Keratinocyte (primary cell): ENCODE measurements around the gene TMEM233. TPM values are rescaled to one million over a fixed set of nuclear protein-coding genes. Genes with fewer than 3 reads are reported as not detected.

Source experiments
- DNase-seq: peaks from one replicate; pipeline ENCODE4 v3.0.0-alpha.2; 2011; ENCODE audit warnings: low read depth, missing footprints, low spot score
- FAIRE-seq: peaks from 2 replicates; lab custom pipeline; 2011; peaks lifted over from hg19 to GRCh38; lab: Jason Lieb, UNC
- H2AFZ ChIP-seq: 2 replicates; pipeline ENCODE4 v1.6.0; 2012; ENCODE audit warnings: low read length, control low read depth, inconsistent platforms; ENCODE audit not compliant: control insufficient read depth
- H3K27ac ChIP-seq: 2 replicates; pipeline ENCODE4 v1.5.1; 2011; ENCODE audit warnings: low read length; ENCODE audit not compliant: control insufficient read depth, insufficient read depth
- H3K27me3 ChIP-seq: 3 replicates; pipeline ENCODE4 v1.6.0; 2011; ENCODE audit warnings: low read length; ENCODE audit not compliant: control insufficient read depth, insufficient read depth; ENCODE audit errors: extremely low read depth
- H3K36me3 ChIP-seq, 2 experiments: 2 replicates in 1 of 2; 3 replicates in 1 of 2; pipeline ENCODE4 v1.5.1; 2011; ENCODE audit warnings: low read length in 2 of 2, mild to moderate bottlenecking in 1 of 2; ENCODE audit not compliant: control insufficient read depth in 2 of 2, insufficient read depth in 2 of 2; ENCODE audit errors: extremely low read depth in 1 of 2
- H3K4me1 ChIP-seq: 3 replicates; pipeline ENCODE4 v1.5.1; 2011; ENCODE audit warnings: low read length; ENCODE audit not compliant: control insufficient read depth, insufficient read depth; ENCODE audit errors: extremely low read depth
- H3K4me2 ChIP-seq: 3 replicates; pipeline ENCODE4 v1.6.0; 2011; ENCODE audit warnings: low read depth, low read length; ENCODE audit not compliant: control insufficient read depth, insufficient read depth; ENCODE audit errors: extremely low read depth
- H3K4me3 ChIP-seq, 3 experiments: fragments of 200-600 bp in 1 of 3; sonication (generic) in 1 of 3; 2 replicates in 2 of 3; 3 replicates in 1 of 3; pipeline ENCODE4 v1.5.1; 2011 to 2016; ENCODE audit warnings: low read length in 3 of 3, mild to moderate bottlenecking in 3 of 3, control low read depth in 2 of 3, inconsistent platforms in 1 of 3, low read depth in 1 of 3, mixed read lengths in 1 of 3, mixed run types in 1 of 3, moderate library complexity in 1 of 3; ENCODE audit not compliant: control insufficient read depth in 2 of 3, insufficient read depth in 2 of 3; ENCODE audit errors: extremely low read depth in 1 of 3
- H3K79me2 ChIP-seq: 2 replicates; pipeline ENCODE4 v1.6.0; 2012; ENCODE audit warnings: low read length; ENCODE audit not compliant: control insufficient read depth, insufficient read depth
- H3K9ac ChIP-seq: 3 replicates; pipeline ENCODE4 v1.6.0; 2011; ENCODE audit warnings: low read length; ENCODE audit not compliant: control insufficient read depth, insufficient read depth; ENCODE audit errors: extremely low read depth
- H3K9me1 ChIP-seq: 3 replicates; pipeline ENCODE4 v1.6.0; 2011; ENCODE audit warnings: low read length; ENCODE audit not compliant: control insufficient read depth, insufficient read depth; ENCODE audit errors: extremely low read depth
- H3K9me3 ChIP-seq: 2 replicates; pipeline ENCODE4 v1.5.1; 2012; ENCODE audit warnings: low read depth, low read length; ENCODE audit not compliant: control insufficient read depth
- H4K20me1 ChIP-seq: 3 replicates; pipeline ENCODE4 v1.6.0; 2011; ENCODE audit warnings: low read length; ENCODE audit not compliant: control insufficient read depth, insufficient read depth; ENCODE audit errors: extremely low read depth
- CTCF ChIP-seq, 3 experiments: IDR thresholded peaks in 1 of 3; conservative IDR thresholded peaks in 1 of 3; optimal IDR thresholded peaks in 1 of 3; 2 replicates in 2 of 3; 3 replicates in 1 of 3; pipeline versions ENCODE3 to v1.5.1; 2011; ENCODE audit warnings: low read length in 3 of 3, mild to moderate bottlenecking in 3 of 3, moderate library complexity in 2 of 3, control low read depth in 1 of 3, inconsistent platforms in 1 of 3; ENCODE audit not compliant: insufficient read depth in 2 of 3; ENCODE audit errors: extremely low read depth in 1 of 3
- EZH2 ChIP-seq: IDR thresholded peaks from one replicate; pipeline ENCODE4 v1.6.1; 2012; ENCODE audit warnings: inconsistent platforms, mild to moderate bottlenecking, low read length, moderate library complexity
- dilution Hi-C: fragments of 300-500 bp; cut with MboI; formaldehyde crosslinking; loops from one replicate; pipeline ENCODE4 v1.7.0; 2020; ENCODE audit warnings: low sequenced_read_pairs; ENCODE audit not compliant: extremely low pct_ligation_motif_present
- polyA plus RNA-seq, 5 experiments: library from polyadenylated mRNA; depleted of rRNA in 3 of 5; stranded (reverse) in 3 of 5; stranded (forward) in 1 of 5; unstranded in 1 of 5; fragments of >200 nt; gene quantifications; 1 replicate in 1 of 5; 2 replicates in 3 of 5; 3 replicates in 1 of 5; pipeline versions ENCODE4 v1.2.1 to v1.2.3, GENCODE V29; 2011 to 2012; ENCODE audit warnings: missing spikeins in 2 of 5, low read depth in 1 of 5, low replicate concordance in 1 of 5

Gene TMEM233
- polyA plus RNA-seq, 1 donor (not counting 4 experiments of a cell fraction or from before 2014, with no cell fraction given), result not detected

GRCh38 chr12:119627686-119628085 lies 34.1 kb downstream of the TMEM233 start:
- Histone ChIP-seq H3K4me2 (no peak overlapping the region), H2AFZ (no peak overlapping the region), H3K4me3 (no peak overlapping the region), H3K27ac (no peak overlapping the region), H3K27me3 (no peaks in the 10 kb centered on the region), H3K4me1 (no peaks in the 10 kb centered on the region), H3K79me2 (no peaks in the 10 kb centered on the region), H3K9me1 (no peaks in the 10 kb centered on the region), H3K36me3 (no peaks in the 10 kb centered on the region), H3K9ac (no peak overlapping the region), H3K9me3 (no peaks in the 10 kb centered on the region), H4K20me1 (no peaks in the 10 kb centered on the region)
- no peak for DNase-seq
- TF ChIP-seq EZH2 (no peak), CTCF (optimal IDR thresholded peaks at IDR 0.05 in 1 of 3, IDR thresholded peaks at IDR 0.05 in 1 of 3, conservative IDR thresholded peaks at IDR 0.05 in 1 of 3; ENCODE audit: extremely low read depth in 1 of 3, insufficient read depth in 2 of 3, low read length in 3 of 3) (no peak)
- FAIRE-seq, result no peak
- dilution Hi-C loops, result no loop called here

GRCh38 chr12:119630223-119630780 lies 36.7 kb downstream of the TMEM233 start:
- no peak overlapping the region for H3K27ac ChIP-seq
- no peak for TF ChIP-seq EZH2
- TF ChIP-seq CTCF (optimal IDR thresholded peaks at IDR 0.05 in 1 of 3, IDR thresholded peaks at IDR 0.05 in 1 of 3, conservative IDR thresholded peaks at IDR 0.05 in 1 of 3; ENCODE audit: extremely low read depth in 1 of 3, insufficient read depth in 2 of 3, low read length in 3 of 3), result no peak

More at GRCh38 chr12:119630223-119630780, 36.7 kb downstream of the TMEM233 start:
- H2AFZ ChIP-seq, result no peak overlapping the region
- H3K9me1 ChIP-seq, result no peaks in the 10 kb centered on the region
- no peaks in the 10 kb centered on the region for H3K79me2 ChIP-seq
- H3K27me3 ChIP-seq, result no peaks in the 10 kb centered on the region
- no peak overlapping the region for H3K4me3 ChIP-seq
- no peak overlapping the region for H3K4me2 ChIP-seq
- H4K20me1 ChIP-seq, result no peaks in the 10 kb centered on the region
- dilution Hi-C loops, result no loop called here
- H3K9me3 ChIP-seq, result no peaks in the 10 kb centered on the region
- FAIRE-seq, result no peak
- H3K36me3 ChIP-seq, result no peaks in the 10 kb centered on the region
- DNase-seq, result no peak
- H3K9ac ChIP-seq, result no peak overlapping the region
- no peaks in the 10 kb centered on the region for H3K4me1 ChIP-seq
